ENCODE measurements around the gene DCAF17. TPM values are rescaled to one million over a fixed set of nuclear protein-coding genes. Genes with fewer than 3 reads are reported as not detected.

Gene DCAF17
- total and polyA plus RNA-seq, 2 of the 13 experiments (the other 11 are each of a cell fraction or from before 2014, with no cell fraction given), result 13.7 to 30.0 TPM

GRCh38 chr2:171434013-171434989, at the start of gene DCAF17 (continued):
- peak; percentile 79; the same call in 1 of the 2 replicates for TF ChIP-seq IRF1 (CRISPR knock-in tag; IDR thresholded peaks at IDR 0.05; ENCODE audit: low read depth)
- no peak for TF ChIP-seq FUBP1 (CRISPR knock-in tag; IDR thresholded peaks at IDR 0.05; ENCODE audit: borderline replicate concordance)
- peak; percentile 7 for TF ChIP-seq TEAD3 (CRISPR knock-in tag; optimal IDR thresholded peaks at IDR 0.05; ENCODE audit: borderline replicate concordance)
- TF ChIP-seq BRF2 (CRISPR knock-in tag; IDR thresholded peaks at IDR 0.05), result peak; percentile 55; the same call in 1 of the 2 replicates
- TF ChIP-seq ZNF225 (CRISPR knock-in tag; IDR thresholded peaks at IDR 0.05), result peak; percentile 96
- no peak for TF ChIP-seq NBN (conservative IDR thresholded peaks at IDR 0.05)
- peak; percentile 73 for TF ChIP-seq THRA (CRISPR knock-in tag; IDR thresholded peaks at IDR 0.05; ENCODE audit: borderline replicate concordance)
- TF ChIP-seq ZBTB40 (IDR thresholded peaks at IDR 0.05), result no peak
- TF ChIP-seq ZBTB40 (CRISPR knock-in tag; IDR thresholded peaks at IDR 0.05), result peak; percentile 94
- peak; percentile 94; the same call in 1 of the 2 replicates for TF ChIP-seq E2F2 (CRISPR knock-in tag; IDR thresholded peaks at IDR 0.05; ENCODE audit: borderline replicate concordance)
- TF ChIP-seq ZFP36 (IDR thresholded peaks at IDR 0.05; ENCODE audit: borderline replicate concordance, low read depth, low read length, partially characterized antibody), result no peak
